Cardiac septum (tissue), 1 donor: ENCODE measurements around the gene PANK2. TPM values are rescaled to one million over a fixed set of nuclear protein-coding genes. Genes with fewer than 3 reads are reported as not detected.
"Not testable (repeated sequence)": the region's sequence is repeated elsewhere in the genome, so short reads cannot be mapped to it uniquely, and the experiment has no call there.

Experiments
- DNase-seq: peaks from one replicate; pipeline ENCODE4 v3.0.0-alpha.2; 2020; ENCODE audit warnings: low spot score
- intact Hi-C: fragments of 100-400 bp; cut with DNase I; formaldehyde crosslinking; loops from one replicate; pipeline ENCODE4 v1.14.0; 2022
- total RNA-seq: library from RNA; stranded (reverse); fragmentation: NEBNext Ultra II Directional; extraction: Animal tissue kit (Norgen Biotek cat#: 25700); gene quantifications from one replicate; pipeline ENCODE4 v1.2.1, GENCODE V29; 2021
- donor health status: DM: no; HTN: no; CAD: no.

PANK2 gene
- total RNA-seq, 1 donor from 2014 or later: 21.5 TPM

- DNase-seq: no peak
- intact Hi-C loops: no loop called here
Measured at GRCh38 chr20:3866464-3866863, 22.7 kb upstream of the PANK2 start.

GRCh38 chr20:3867802-3868201, 21.4 kb upstream of the PANK2 start:
- intact Hi-C loops: no loop called here
- DNase-seq: no peak

GRCh38 chr20:3869839-3870634, 19.1 kb upstream of the PANK2 start:
- DNase-seq: no peak
- intact Hi-C loops: no loop called here

- intact Hi-C loops: no loop called here
- DNase-seq: no peak
Measured at GRCh38 chr20:3871550-3872265, 17.5 kb upstream of the PANK2 start.

GRCh38 chr20:3873507-3873906, 15.7 kb upstream of the PANK2 start:
- DNase-seq: no peak
- intact Hi-C loops: no loop called here

- intact Hi-C loops: no loop called here
- DNase-seq: no peak
Measured at GRCh38 chr20:3874194-3874844, 14.9 kb upstream of the PANK2 start.

DNA sequence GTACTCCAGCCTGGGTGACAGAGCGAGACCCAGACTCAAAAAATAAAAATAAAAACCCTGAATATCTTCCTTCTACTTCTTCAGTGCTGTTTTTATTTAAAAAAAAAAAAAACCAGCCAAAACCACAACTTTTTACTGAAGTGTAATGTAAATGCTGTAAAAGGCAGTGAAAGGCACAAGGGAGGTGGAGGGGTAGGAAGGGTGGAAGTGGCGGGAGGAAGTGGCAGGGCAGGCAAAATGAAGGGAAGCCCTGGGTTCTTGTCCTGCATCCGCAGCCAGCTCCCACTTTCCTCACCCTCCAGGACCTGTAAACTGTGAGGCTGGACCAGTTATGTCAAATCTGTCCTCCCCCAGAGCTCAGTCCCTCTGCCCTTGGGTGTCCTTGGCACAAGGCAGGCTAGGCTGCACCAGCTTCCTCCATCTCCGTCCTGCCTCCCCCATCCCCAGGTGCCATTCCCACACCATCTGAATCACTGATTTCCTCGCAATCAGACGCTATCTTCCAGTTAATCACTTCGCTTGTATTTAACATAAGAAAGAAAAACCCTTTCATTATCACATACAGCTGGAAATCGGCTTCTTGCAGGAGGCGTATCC, 13.7 kb upstream of the PANK2 start:
- intact Hi-C loops: no loop called here
- no peak for DNase-seq

GRCh38 chr20:3876000-3876399, 13.2 kb upstream of the PANK2 start:
- DNase-seq: no peak
- intact Hi-C loops: no loop called here

DNA sequence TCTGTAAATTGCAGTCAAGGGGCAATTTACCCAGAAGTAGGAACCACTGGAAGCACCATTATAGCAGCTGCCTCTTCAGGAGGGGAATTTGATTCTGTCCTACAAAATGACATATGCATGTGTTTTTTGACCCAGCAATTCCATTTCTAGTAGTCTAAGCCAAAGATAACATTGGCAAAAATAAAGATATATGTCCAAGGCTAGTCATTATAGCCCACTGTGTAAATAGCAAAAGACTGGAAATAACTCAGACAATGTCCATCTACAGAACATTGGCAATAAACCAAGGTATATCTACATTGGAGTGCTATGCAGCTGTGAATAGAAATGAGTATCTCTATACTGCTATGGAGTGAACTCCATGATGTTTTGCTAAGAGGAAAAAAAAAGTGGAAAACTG, 12.5 kb upstream of the PANK2 start:
- intact Hi-C loops: no loop called here
- DNase-seq: no peak

DNA sequence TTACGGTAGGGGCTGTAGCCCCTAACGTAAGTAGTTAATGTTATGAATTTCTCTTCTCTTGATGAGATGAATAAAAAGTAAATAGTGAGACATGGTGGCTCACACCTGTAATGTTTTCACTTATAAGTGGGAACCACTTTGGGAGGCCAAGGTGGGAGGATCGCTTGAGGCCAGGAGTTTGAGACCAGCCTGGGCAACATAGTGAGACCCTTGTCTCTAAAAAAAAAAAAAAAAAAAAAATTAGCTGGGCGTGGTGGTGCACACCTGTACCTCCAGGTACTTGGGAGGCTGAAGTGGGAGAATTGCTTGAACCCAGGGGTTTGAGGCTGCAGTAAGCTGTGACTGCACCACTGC, 10.3 kb upstream of the PANK2 start:
- DNase-seq, intact Hi-C loops: not testable (repeated sequence)

DNA sequence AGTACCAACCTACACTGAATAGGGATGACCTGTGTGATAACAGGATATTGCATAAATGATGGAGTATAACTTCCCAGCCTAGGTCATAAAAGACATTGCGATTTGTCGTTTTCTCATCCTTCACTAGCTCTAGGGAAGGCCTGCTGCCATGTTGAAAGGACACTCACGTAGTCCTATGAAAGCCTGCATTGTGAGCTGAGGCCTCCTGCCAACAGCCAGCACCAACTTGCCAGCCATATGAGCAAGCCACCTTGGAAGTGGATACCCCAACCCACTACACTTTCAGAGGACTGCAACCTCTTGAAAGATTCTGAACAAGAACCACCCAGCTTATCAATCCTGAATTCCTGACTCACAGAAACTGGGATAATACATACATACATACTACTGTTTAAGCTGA, 3.5 kb upstream of the PANK2 start:
- no peak for DNase-seq
- intact Hi-C loops: loop anchor here (5.0 kb wide), 2 partner anchors 52 to 202 kb away; no protein-coding TSS in a partner anchor

DNA sequence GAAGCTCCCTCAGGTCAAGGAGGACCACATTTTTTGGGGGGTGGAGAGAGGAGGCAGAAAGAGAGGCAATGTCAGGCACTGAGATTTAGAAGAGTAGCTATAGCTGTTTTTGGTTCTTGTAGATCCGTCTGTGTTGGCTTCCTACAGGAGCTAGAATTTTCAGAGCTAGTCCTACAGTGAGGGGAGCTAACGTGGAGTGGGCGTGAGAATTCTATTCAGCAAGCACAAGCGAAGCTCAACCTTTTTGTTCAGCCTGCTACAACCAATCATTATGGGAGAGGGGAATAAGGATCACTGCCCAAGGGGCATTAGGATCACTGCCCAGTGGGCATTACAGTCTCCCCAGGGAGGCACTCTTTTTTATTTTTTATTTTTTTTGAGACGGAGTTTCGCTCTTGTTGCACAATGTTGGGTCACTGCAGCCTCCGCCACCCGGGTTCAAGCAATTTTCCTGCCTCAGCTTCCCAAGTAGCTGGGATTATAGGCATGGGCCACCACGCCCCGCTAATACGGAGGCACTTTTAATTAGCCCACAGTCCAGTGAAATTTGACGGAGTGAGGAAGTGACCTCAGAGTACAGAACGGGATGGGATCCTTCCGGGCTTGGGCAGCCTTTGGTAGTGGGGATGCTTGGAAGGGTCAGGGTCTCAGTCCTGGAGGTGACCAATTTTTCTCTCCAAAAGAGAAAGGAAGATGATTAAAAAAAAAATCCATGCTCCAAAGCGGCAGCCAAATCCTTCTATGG, 1.1 kb upstream of the PANK2 start:
- intact Hi-C loops: loop anchor here (5.0 kb wide), 2 partner anchors 49 to 199 kb away; no protein-coding TSS in a partner anchor

DNA sequence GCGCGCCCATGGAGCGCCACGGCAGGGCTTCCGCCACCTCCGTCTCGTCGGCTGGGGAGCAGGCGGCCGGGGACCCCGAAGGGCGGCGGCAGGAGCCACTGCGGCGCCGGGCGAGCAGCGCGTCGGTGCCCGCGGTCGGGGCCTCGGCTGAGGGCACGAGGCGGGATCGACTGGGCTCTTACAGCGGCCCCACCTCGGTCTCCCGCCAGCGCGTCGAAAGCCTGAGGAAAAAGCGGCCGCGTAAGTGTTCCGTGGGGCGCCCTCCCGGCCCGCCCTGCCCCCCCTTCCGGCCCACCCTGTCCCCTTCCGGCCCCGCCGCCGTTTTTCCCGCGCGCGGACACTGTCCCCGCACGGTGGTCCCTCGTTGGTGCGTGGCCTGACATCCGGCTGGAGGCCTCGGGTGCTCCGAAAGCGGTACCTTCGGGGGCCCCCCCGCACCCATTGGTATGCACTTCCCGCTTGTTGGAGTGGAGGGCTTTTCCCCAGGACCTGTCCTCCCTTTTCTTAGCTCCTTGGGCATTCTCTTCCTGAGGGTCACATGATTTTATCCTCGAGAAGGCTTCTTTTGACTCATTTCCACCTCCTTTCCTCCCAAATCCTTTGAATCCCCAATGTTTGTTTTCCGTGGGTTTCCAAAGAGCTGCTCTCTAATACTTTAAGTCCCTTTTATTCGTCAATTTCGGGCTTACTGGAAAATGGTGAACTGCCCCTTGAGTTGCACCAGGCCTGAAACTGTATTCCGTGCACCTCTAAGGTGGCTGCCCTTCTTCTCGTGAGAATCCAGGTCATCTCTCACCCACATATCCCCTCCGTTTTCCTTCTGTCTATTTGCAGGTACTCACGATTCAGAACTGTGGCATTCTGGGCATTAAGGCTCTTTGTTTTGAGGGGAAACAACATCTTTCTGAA, 556 bp downstream of the PANK2 start:
- intact Hi-C loops: loop anchor here (2.0 to 5.0 kb wide), 3 partner anchors 48 to 198 kb away; partner anchors contain the start of gene RNF24

More for the DNA sequence above, 1.1 kb upstream of the PANK2 start:
- DNase-seq: no peak

GRCh38 chr20:3890398-3890751, 1.2 kb downstream of the PANK2 start:
- intact Hi-C loops: loop anchor here (2.0 kb wide), 1 partner anchor 124 kb away; the partner anchor contains the start of gene RNF24
- DNase-seq: no peak

More for the DNA sequence above, 556 bp downstream of the PANK2 start:
- DNase-seq: no peak

DNA sequence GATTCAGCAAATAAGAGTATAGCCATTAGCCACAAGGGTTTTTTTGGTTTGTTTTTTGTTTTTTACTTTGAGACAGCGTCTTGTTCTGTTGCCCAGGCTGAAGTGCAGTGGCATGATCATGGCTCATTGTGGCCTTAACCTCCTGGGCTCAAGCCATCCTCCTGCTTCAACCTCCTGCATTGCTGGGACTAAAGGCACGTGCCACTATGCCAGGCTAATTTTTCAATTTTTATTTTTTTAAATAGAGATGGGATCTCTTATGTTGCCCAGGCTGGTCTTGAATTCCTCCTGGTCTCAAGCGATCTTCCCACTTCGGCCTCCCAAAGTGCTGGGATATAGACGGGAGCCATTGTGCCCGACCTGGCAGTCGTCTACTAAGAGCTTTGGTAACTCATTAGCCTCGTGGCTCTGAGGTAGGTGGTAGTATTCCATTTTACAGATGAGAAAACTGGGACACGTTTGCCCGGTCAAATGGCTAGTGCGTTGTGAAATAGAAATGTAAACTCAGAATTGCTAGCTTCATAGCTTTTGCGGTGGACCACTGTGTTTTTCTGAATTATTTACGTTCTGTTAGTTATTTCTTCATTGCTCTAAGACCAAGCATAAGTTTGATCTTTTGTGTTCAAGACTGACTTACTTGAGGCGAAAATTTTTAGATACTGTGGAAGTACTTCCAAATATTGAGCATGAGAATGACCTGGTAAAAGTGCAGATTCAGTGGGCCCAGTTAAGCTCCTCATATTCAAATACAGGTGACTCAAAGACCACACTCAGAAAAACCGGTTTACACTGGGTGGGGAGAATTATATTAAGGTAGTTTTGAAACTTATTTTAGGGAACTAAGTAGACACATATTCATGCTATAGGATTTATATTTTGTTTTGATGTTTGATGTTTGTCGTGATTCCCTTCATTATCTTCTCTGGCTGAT, 2.1 kb downstream of the PANK2 start:
- DNase-seq: no peak
- intact Hi-C loops: loop anchor here (2.0 kb wide), 1 partner anchor 124 kb away; the partner anchor contains the start of gene RNF24

- intact Hi-C loops: no loop called here
- no peak for DNase-seq
Measured at GRCh38 chr20:3894796-3895195, 5.6 kb downstream of the PANK2 start.

- DNase-seq: no peak
- intact Hi-C loops: no loop called here
Measured at GRCh38 chr20:3896302-3896701, 7.1 kb downstream of the PANK2 start.
